Measurements from ENCODE around the gene AKAP13.
"Not testable (repeated sequence)": the region's sequence is repeated elsewhere in the genome, so short reads cannot be mapped to it uniquely, and the experiment has no call there.

Gene AKAP13

DNA sequence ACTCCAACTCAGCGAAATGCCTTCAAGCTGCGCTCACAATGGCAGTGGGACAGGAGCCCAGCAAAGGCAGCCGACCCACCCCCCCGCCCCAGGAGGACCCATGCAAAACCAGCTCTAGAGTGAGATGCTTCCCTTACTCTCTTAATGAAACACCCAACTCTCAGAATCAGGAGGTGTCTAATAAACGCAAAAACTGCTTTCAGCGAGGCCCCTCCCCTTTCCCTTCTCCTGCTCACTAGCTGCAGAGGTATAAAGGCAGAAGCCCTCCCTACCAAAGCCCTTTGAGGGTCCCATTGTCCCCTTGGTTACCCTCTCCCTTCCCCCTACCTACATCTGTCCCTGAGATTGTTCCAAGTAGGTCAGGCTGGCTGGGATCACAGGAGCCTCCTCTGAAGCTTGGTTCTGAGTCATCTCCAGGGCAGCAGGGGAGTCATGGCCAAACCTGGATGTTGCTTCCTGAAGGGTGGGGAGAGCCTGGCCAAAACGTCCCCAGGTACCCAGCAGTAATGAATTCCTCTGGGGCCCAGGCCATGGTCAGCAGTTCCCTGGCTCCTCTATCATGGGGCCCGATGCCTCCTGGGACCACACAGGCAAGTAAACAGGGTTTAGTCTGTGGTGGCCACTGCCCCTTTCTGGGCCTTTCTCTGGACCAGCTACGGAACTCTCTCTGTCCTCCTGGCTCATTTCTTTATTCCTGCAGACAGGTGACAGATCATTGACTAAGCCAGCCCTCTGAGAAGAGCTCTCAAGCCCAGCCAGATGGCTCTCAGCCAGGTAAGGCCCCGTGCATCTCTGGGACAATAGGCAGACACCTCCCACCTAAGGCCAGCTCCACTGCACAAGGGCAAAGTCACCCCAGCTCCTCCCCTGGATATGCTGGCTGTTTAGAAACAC is 405.7 kb downstream of the AKAP13 start:
- peak; percentile 49 for FAIRE-seq
- DNase-seq (ENCODE audit: low spot score): peak; percentile 58

DNA sequence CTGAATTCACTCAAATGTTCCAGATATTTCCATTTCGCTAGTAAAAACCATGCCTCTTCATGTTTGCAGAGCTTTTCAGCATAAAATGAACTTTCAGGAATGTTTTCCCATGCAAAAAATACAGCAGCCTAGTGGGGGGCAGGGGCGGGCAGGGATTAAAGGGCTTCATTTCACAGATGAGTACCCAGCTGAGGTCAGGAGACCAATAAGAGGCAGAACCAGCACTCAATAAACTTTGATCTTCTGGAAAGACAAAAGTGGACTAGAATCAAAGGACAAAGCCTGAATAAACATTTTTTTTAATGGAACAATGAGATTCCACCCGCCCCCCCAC is 406.3 kb downstream of the AKAP13 start:
- FAIRE-seq (no peak), DNase-seq (ENCODE audit: low spot score) (no peak)

DNA sequence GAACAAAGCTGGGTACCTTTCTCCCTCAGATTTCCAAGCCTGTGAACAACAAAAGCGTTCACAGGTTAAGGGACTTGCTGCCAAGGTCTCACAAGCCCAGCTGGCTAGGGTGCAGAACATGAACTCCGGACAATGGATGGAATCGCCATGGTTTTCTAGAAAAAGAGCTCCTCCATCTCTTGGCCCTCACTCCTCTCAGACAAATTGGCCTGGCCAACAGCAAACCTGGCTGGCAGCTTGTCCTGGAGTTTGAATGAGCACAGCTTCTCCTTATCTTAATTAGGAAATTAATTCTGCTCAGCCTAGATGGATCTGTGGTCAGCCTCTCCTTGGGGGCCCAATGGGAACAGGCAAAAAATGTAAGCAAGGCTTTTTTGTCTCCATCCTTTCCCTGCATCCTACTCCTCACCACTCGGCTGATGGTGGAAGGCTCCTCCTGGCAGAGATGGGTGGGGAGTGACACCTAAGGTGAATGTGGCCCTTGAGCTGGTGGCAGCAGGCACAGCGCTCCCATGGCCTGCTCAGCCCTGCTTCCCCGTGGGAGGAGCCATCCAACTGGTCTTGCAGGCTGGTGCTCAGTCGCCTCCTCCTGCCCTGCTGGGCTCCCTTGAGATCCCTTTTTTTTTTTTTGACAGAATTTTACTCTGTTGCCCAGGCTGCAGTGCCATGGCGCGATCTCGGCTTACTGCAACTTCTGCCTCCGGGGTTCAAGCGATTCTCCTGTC is 408.5 kb downstream of the AKAP13 start:
- DNase-seq (ENCODE audit: low spot score) (no peak), FAIRE-seq (no peak)

DNA sequence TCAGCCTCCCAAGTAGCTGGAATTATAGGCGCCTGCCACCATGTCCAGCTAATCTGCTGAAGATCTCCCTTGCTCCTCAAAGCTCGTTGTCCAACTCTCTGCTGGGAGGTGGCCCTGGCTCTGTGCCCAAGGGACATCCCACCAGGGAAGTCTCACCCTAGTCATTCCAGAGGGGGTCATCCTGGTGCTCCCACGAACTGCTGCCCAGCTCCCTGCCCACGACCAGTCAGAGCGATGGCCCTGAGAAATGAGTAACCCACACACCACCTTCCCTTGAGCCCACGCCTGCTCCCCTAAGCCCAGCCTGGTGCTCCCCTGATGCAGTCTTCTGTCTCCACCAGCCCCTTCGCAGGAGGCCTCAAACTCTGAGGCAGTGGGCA is 409.1 kb downstream of the AKAP13 start:
- DNase-seq (ENCODE audit: low spot score) (no peak), FAIRE-seq (no peak)

DNA sequence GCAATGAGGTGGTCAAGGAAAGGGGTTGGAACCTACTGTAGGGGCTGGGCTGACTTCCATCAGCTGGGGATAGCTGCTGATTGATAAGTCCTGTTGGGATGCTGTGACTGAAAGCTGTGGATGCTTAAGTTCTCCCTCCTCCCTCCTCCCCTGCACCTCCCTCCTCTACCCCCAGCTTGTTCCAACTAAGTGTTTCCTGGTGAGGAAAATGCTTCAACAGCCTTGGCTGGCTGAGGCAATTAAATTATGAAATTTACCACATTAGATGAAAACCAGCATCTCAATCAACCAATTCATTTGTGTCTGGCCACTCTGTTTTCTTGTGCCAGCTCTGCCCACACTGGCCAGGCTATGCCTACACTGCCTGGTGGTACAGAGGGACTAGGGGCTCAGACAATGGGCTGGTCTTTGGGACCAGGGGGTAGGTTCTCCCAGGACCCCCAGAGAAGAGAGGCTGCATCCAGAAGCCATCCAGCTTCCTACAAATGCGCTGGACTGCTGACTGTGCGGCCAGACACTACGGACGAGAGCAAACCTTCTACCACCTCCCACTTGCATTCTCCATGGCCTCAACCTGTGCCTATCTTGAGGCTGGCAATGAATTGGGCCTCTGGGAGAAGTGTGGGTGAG is 411.8 kb downstream of the AKAP13 start:
- DNase-seq (ENCODE audit: low spot score) (no peak), FAIRE-seq (no peak)

DNA sequence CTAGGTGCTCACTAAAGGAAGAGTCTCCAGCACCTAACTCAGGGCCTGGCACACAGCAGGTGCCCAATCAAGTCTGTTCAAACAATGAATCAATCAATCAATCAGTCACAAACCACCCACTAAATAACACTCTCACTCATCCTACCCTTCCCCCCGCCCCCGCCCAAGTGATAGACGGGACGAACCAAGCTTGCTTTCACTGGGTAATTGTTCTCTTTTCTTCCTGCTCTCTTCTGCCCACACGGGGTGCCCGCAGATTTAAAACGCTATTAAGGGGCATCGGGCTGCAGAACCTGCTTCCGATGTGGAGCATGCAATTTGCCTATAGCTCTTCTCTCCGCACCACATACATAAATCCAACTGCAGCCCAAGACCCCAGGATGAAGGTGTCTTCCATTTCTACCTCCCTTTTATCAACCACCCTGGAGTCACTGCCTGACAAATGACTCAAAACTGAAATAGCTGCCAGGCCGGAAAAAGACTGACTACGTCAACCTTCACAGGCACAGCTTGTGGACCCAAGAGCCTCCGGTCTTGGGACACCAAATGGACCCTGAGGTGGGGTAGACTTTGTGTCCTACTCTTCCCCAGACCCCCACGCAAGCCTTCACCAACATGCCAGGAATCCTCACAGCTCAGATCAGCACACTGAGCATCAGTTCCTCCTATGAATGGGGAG is 412.6 kb downstream of the AKAP13 start:
- no peak for FAIRE-seq
- no peak for DNase-seq (ENCODE audit: low spot score)

DNA sequence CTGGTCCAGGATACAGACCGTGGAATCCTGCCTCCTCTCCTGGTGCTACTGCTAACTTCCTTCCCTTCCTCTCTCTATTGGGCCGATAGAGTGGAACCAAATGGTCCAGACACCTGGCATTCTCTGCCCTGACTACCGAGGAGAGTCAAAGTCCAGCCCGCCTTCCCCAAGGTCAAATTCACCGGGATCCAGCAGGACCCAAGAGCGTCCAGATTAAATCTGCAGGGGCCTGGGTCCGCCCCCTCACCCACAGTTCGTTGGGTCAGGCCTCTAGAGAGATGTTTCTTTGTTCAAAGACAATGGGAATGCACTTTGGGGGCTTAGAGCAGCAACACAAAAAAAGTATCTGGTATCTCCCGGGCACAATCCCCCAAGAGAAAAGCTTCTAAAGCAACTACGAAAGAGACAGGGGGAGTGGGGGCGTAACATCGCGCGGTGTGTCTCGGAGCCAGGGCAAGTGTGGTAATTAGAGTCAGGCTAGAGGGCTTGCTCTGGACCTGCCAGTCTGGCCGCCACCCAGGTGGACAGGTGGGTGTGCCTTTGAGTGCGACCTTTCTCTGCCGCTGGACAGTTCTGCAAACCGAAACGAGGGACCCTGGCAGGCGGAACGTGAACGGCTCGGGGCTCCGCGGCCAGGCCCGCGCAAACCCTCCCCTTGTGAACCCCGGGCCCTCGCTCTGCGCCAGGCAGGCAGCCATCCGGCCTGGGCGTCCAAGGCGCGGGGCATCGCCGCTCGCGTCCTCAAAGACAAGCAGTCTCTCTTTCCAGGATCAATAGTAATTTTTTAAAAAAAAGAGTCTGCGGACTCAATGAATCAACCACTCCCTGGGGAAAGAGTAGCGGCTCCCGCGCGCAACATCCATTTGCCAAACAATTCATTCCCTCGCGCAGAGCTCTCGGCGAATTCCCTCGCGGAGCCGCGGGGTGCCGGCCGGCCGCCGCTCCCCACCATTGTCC is 413.5 kb downstream of the AKAP13 start:
- DNase-seq (ENCODE audit: low spot score) (no peak), FAIRE-seq (no peak)

DNA sequence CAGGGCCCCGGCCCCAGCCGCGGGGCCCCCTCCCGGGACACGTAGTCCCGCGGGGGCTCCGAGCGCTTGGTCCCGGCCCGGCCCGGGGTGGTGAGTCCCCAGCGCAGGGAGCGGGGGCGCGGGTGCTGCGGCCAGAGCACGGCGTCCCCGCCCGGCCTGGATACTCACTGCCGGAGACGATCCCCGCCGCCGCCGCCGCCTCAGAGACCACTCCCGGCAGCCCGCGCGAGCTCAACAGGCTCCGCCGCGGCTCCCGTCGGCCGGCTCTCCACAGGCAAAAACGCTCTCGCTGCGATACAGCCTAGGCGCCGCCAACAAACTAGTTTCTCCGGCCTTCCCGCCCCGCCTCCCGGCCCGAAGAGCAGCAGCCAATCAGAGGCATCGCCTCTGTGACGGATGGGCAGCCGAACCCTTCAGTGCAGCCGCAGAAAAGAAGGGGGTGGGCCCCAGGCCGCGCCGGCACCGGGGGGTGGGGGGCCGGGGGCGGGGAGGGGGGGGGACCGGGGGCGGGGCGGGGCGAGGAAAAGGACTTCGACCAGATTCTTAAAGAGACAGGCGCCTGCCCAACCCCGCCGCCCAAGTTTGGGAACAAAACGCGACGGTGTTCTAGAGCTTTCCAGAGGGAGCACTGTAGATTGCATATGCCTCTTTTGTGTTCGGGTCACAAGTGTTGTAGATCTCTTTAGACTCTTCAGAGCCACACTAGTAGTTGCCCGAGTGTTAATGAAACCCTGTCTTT is 414.4 kb downstream of the AKAP13 start, which contains the start of gene KLHL25:
KLHL25 (minus strand) TSS at position 328 of the 739 bp plus-strand sequence. CDS start 25,115 bp downstream, outside the sequence.
- FAIRE-seq (no peak), DNase-seq (ENCODE audit: low spot score) (peak; percentile 88)

DNA sequence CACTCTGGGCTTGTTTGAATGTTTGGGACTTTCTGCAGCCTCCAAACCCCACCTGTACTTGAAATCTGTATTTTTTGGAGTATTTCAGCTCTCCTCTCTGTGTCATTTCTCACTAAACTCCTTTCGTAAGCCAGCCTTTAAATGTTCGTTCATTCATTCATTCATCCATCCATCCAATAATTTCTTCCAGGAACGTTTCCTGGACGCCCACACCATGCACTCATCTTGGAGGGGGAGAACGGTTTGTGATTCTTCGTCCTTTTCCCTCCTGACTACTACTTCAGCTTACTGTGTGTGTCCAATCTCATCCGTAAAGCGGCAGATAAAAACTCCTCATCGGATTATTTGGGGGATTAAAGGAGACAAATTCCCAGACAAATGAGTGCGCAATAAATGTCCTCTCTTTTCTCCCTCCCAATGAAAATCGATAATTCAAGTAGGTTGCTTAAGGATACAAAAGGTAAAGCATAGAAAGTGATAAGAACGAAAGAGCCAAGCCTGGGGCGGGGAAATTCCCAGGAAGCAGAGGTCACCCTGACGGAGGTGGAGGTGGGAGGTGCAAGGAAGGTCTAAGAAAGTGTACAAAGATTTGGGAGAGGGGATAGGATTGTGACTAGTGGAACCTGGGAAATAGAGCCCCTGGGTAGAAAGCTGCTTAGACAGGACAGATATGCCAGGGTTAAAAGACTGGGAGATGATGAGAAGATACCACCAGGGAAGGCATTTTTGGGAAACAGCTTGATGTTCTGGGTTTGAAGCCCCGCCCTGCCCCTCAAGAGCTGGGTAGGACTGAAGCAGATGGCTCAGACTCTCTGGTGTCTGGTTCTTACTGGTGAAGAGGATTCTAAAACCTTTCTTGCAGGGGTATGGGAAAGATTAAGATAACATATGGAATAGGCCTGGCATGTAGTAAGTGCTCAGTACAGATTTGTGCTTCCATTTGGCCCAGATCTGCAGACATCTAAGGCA is 415.2 kb downstream of the AKAP13 start:
- FAIRE-seq: no peak
- no peak for DNase-seq (ENCODE audit: low spot score)

DNA sequence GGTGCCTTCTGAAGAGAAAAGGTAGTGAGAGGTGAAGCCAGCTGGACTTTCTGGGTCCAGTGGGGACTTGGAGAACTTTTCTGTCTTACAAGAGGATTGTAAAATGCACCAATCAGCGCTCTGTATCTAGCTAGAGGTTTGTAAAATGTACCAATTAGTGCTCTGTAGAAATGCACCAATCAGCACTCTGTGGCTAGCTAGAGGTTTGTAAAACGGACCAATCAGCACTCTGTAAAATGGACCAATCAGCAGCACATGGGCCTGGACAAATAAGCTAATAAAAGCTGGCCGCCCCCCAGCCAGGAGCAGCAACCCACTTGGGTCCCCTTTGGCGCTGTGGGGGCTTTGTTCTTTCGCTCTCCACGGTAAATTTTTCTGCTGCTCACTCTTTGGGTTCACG is 416.0 kb downstream of the AKAP13 start:
- FAIRE-seq; DNase-seq (ENCODE audit: low spot score): not testable (repeated sequence)

All from RCC 7860 (cell line).